ENCODE results near the gene SMAP1.

The SMAP1 gene

GRCh38 chr6:70860920-70861319 is 193.2 kb downstream of the SMAP1 start:
- Mint-ChIP-seq H3K4me3 (no peak overlapping the region), H3K36me3 (peaks cover 26% of the 10 kb centered on the region), H3K9me3 (no peaks in the 10 kb centered on the region), H3K27me3 (no peaks in the 10 kb centered on the region), H3K4me1 (peaks cover 14% of the 10 kb centered on the region), H3K27ac (no peak overlapping the region)
- ATAC-seq: no peak

GRCh38 chr6:70863343-70863742 is 195.7 kb downstream of the SMAP1 start:
- Mint-ChIP-seq H3K27ac (no peak overlapping the region), H3K9me3 (peaks cover 3% of the 10 kb centered on the region), H3K27me3 (no peaks in the 10 kb centered on the region), H3K4me3 (no peak overlapping the region), H3K4me1 (peaks cover 14% of the 10 kb centered on the region), H3K36me3 (peaks cover 26% of the 10 kb centered on the region)
- peak; percentile 66 for ATAC-seq

- no peak overlapping the region for H3K27ac Mint-ChIP-seq
- no peak for ATAC-seq
- H3K4me1 Mint-ChIP-seq: peaks cover 14% of the 10 kb centered on the region
- peaks cover 3% of the 10 kb centered on the region for H3K9me3 Mint-ChIP-seq
- no peaks in the 10 kb centered on the region for H3K27me3 Mint-ChIP-seq
- H3K36me3 Mint-ChIP-seq: peaks cover 21% of the 10 kb centered on the region
- H3K4me3 Mint-ChIP-seq: no peak overlapping the region
Measured at GRCh38 chr6:70864401-70864800, 196.7 kb downstream of the SMAP1 start.

GRCh38 chr6:70872469-70872868 is 204.8 kb downstream of the SMAP1 start:
- no peak for ATAC-seq
- Mint-ChIP-seq H3K9me3 (peaks cover 20% of the 10 kb centered on the region), H3K27me3 (peaks cover 18% of the 10 kb centered on the region), H3K4me1 (no peaks in the 10 kb centered on the region), H3K27ac (no peak overlapping the region), H3K4me3 (no peak overlapping the region), H3K36me3 (peaks cover 18% of the 10 kb centered on the region)

GRCh38 chr6:70874181-70874913 is 206.7 kb downstream of the SMAP1 start:
- no peak for ATAC-seq
- Mint-ChIP-seq H3K9me3 (peaks cover 20% of the 10 kb centered on the region), H3K27me3 (peaks cover 29% of the 10 kb centered on the region), H3K27ac (no peak overlapping the region), H3K4me1 (no peaks in the 10 kb centered on the region), H3K36me3 (peaks cover 18% of the 10 kb centered on the region), H3K4me3 (no peak overlapping the region)

GRCh38 chr6:70879496-70879895 is 211.8 kb downstream of the SMAP1 start:
- peaks cover 39% of the 10 kb centered on the region for H3K27me3 Mint-ChIP-seq
- H3K4me1 Mint-ChIP-seq: peaks cover 4% of the 10 kb centered on the region
- no peak for ATAC-seq
- no peaks in the 10 kb centered on the region for H3K36me3 Mint-ChIP-seq
- no peaks in the 10 kb centered on the region for H3K9me3 Mint-ChIP-seq
- H3K4me3 Mint-ChIP-seq: no peak overlapping the region
- no peak overlapping the region for H3K27ac Mint-ChIP-seq

- H3K27ac Mint-ChIP-seq: no peak overlapping the region
- H3K4me3 Mint-ChIP-seq: no peak overlapping the region
- ATAC-seq: peak; percentile 72
- no peaks in the 10 kb centered on the region for H3K36me3 Mint-ChIP-seq
- peaks cover 5% of the 10 kb centered on the region for H3K4me1 Mint-ChIP-seq
- H3K27me3 Mint-ChIP-seq: peaks cover 27% of the 10 kb centered on the region
- H3K9me3 Mint-ChIP-seq: no peaks in the 10 kb centered on the region
Measured at GRCh38 chr6:70884074-70884983, 216.6 kb downstream of the SMAP1 start.

- Mint-ChIP-seq H3K4me1 (peaks cover 5% of the 10 kb centered on the region), H3K27me3 (peaks cover 27% of the 10 kb centered on the region)
- no peak for ATAC-seq
Measured at GRCh38 chr6:70886071-70886470, 218.4 kb downstream of the SMAP1 start.

GRCh38 chr6:70886661-70887060 is 219.0 kb downstream of the SMAP1 start:
- H3K27ac Mint-ChIP-seq: no peak overlapping the region
- no peaks in the 10 kb centered on the region for H3K36me3 Mint-ChIP-seq
- ATAC-seq: no peak
- no peak overlapping the region for H3K4me3 Mint-ChIP-seq
- peaks cover 5% of the 10 kb centered on the region for H3K4me1 Mint-ChIP-seq
- no peaks in the 10 kb centered on the region for H3K9me3 Mint-ChIP-seq
- H3K27me3 Mint-ChIP-seq: peaks cover 21% of the 10 kb centered on the region

More at GRCh38 chr6:70886071-70886470, 218.4 kb downstream of the SMAP1 start:
- H3K4me3 Mint-ChIP-seq: no peak overlapping the region
- no peaks in the 10 kb centered on the region for H3K36me3 Mint-ChIP-seq
- H3K9me3 Mint-ChIP-seq: no peaks in the 10 kb centered on the region
- no peak overlapping the region for H3K27ac Mint-ChIP-seq

GRCh38 chr6:70889270-70889669 is 221.6 kb downstream of the SMAP1 start:
- Mint-ChIP-seq H3K9me3 (no peaks in the 10 kb centered on the region), H3K4me3 (no peak overlapping the region), H3K4me1 (peaks cover 4% of the 10 kb centered on the region), H3K27me3 (peaks cover 11% of the 10 kb centered on the region), H3K27ac (no peak overlapping the region), H3K36me3 (no peaks in the 10 kb centered on the region)
- ATAC-seq: no peak

GRCh38 chr6:70894001-70894400 is 226.3 kb downstream of the SMAP1 start:
- Mint-ChIP-seq H3K4me3 (no peak overlapping the region), H3K4me1 (no peaks in the 10 kb centered on the region), H3K27ac (no peak overlapping the region), H3K9me3 (no peaks in the 10 kb centered on the region), H3K27me3 (peaks cover 20% of the 10 kb centered on the region), H3K36me3 (no peaks in the 10 kb centered on the region)
- ATAC-seq: no peak

- no peaks in the 10 kb centered on the region for H3K4me1 Mint-ChIP-seq
- H3K27me3 Mint-ChIP-seq: peaks cover 44% of the 10 kb centered on the region
- no peak for ATAC-seq
- no peak overlapping the region for H3K27ac Mint-ChIP-seq
- H3K4me3 Mint-ChIP-seq: no peak overlapping the region
- no peaks in the 10 kb centered on the region for H3K9me3 Mint-ChIP-seq
- no peaks in the 10 kb centered on the region for H3K36me3 Mint-ChIP-seq
Measured at GRCh38 chr6:70900047-70900446, 232.4 kb downstream of the SMAP1 start.

- H3K27ac Mint-ChIP-seq: no peak overlapping the region
- ATAC-seq: no peak
- H3K27me3 Mint-ChIP-seq: peaks cover 46% of the 10 kb centered on the region
- H3K4me3 Mint-ChIP-seq: no peak overlapping the region
- H3K36me3 Mint-ChIP-seq: no peaks in the 10 kb centered on the region
- no peaks in the 10 kb centered on the region for H3K4me1 Mint-ChIP-seq
- no peaks in the 10 kb centered on the region for H3K9me3 Mint-ChIP-seq
Measured at GRCh38 chr6:70901324-70901723, 233.6 kb downstream of the SMAP1 start.

GRCh38 chr6:70903665-70904452 is 236.2 kb downstream of the SMAP1 start:
- Mint-ChIP-seq H3K27ac (no peak overlapping the region), H3K4me3 (no peak overlapping the region), H3K36me3 (no peaks in the 10 kb centered on the region), H3K9me3 (no peaks in the 10 kb centered on the region), H3K4me1 (no peaks in the 10 kb centered on the region), H3K27me3 (peaks cover 43% of the 10 kb centered on the region)
- no peak for ATAC-seq

- ATAC-seq: peak; percentile 40
- Mint-ChIP-seq H3K4me3 (no peak overlapping the region), H3K4me1 (no peaks in the 10 kb centered on the region), H3K9me3 (no peaks in the 10 kb centered on the region), H3K27me3 (peaks cover 27% of the 10 kb centered on the region), H3K36me3 (no peaks in the 10 kb centered on the region), H3K27ac (no peak overlapping the region)
Measured at GRCh38 chr6:70905742-70906141, 238.1 kb downstream of the SMAP1 start.
